Right lobe of liver (tissue), 4 donors: ENCODE data around the gene ICE2.

Source experiments
- CTCF ChIP-seq, 4 donors: fragments of 200-600 bp in 3 of 4; fragments of 450-650 bp in 1 of 4; IDR thresholded peaks; one replicate each; pipeline versions ENCODE4 v1.5.1 to v1.8.0; 2016 to 2022; ENCODE audit warnings: antibody characterized with exemption in 4 of 4, mild to moderate bottlenecking in 2 of 4
- POLR2A ChIP-seq: fragments of 450-650 bp; IDR thresholded peaks from one replicate; pipeline ENCODE4 v1.6.1; 2017; ENCODE audit warnings: antibody characterized with exemption, mild to moderate bottlenecking
- donor health status: DM: no; HTN: no; CAD: no.
- donor health status: DM: no; HTN: no; CAD: no.
- donor health status: DM: no; HTN: yes; CAD: no.

DNA sequence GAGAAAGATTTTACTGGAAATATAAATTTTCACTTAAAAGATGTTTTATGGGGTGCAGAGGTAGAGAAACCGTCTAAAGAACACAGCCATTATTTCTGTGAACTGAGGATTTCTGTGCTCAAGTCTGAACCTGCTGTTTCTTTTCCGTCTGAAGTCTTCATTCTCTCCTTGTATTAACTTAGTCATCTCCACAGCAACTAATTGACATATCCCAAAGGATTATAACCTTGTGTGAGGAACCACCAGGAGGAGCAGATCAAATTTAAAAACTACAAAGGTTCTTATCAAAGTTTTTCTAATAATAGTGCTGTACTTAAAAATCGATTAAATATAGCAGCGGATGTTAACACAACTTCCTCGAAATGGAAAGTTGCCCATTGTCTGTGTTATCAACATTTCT, 31.1 kb upstream of the ICE2 start:
- TF ChIP-seq CTCF (IDR thresholded peaks at IDR 0.05): no peak
- TF ChIP-seq POLR2A: no peak
